ENCODE measurements around the gene KCNK3. TPM values are rescaled to one million over a fixed set of nuclear protein-coding genes. Genes with fewer than 3 reads are reported as not detected.
A peak's percentile ranks its signal among the peaks of the same experiment; 100 is the strongest.

The KCNK3 gene
- total and polyA plus RNA-seq, 2 of the 13 experiments (the other 11 are each of a cell fraction or from before 2014, with no cell fraction given) = not detected

DNA sequence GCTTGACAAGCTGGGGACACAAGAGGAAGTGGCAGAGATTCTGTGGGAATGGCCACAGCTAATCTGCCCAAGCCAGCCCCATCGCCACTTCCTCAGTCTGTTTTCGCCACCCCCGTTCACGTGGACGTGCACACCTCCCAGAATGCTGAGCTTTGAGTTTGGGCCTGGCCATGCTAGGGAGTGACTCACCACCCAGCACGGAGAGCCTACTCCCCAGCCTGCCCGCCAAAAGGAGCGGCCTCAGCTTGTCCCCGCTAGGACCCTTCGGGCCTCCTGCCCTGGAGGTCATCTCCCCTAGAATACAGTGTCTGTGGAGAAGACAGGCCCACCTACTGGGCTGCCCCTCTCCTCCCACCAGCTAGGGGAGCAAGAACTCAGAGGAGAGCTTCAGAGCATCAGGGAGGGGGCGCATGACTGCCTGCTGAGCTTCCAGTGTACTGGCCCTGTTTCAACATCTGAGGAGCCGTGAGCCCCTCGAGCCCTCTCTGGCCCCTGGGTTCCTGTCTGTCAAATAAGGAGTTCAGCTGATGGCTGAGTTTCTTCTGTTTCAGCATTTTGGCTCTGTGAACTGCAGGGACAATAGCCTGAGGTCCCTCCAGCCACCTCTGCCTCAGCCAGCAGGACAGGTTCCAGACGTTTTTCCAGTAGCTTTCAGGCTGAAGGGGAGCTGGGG is 76.7 kb downstream of the KCNK3 start:
- H2AFZ ChIP-seq (ENCODE audit: low read length) = no peak overlapping the region
- no TSS peak for BruUV-seq (replicated peaks)
- TF ChIP-seq BRD4 (CRISPR knock-in tag; IDR thresholded peaks at IDR 0.05) (no peak), AHR (CRISPR knock-in tag; IDR thresholded peaks at IDR 0.05) (peak; percentile 47; the same call in 1 of the 2 replicates), ZBTB42 (CRISPR knock-in tag; IDR thresholded peaks at IDR 0.05) (no peak), PTBP1 (IDR thresholded peaks at IDR 0.05; ENCODE audit: low read depth, low read length, poor library complexity, severe bottlenecking) (no peak), MTF1 (CRISPR knock-in tag; IDR thresholded peaks at IDR 0.05) (no peak), MATR3 (CRISPR knock-in tag; IDR thresholded peaks at IDR 0.05) (no peak), PRMT3 (CRISPR knock-in tag; IDR thresholded peaks at IDR 0.05; ENCODE audit: borderline replicate concordance, low read depth) (no peak), ZNF790 (CRISPR knock-in tag; IDR thresholded peaks at IDR 0.05; ENCODE audit: borderline replicate concordance) (no peak), ZNF768 (CRISPR knock-in tag; IDR thresholded peaks at IDR 0.05) (no peak), AGO1 (IDR thresholded peaks at IDR 0.05; ENCODE audit: low read depth, low read length, poor library complexity, severe bottlenecking) (peak; percentile 49), NCOR1 (IDR thresholded peaks at IDR 0.05; ENCODE audit: borderline replicate concordance, low read length) (no peak), ZMYM4 (CRISPR knock-in tag; IDR thresholded peaks at IDR 0.05) (no peak), ZNF562 (CRISPR knock-in tag; IDR thresholded peaks at IDR 0.05; ENCODE audit: borderline replicate concordance) (no peak), SNRNP70 (IDR thresholded peaks at IDR 0.05; ENCODE audit: low read depth, low read length) (no peak), MED1 (CRISPR knock-in tag; IDR thresholded peaks at IDR 0.05) (no peak), ZNF431 (CRISPR knock-in tag; IDR thresholded peaks at IDR 0.05; ENCODE audit: borderline replicate concordance, low read depth) (no peak)
- TF ChIP-seq, protein P1, sequence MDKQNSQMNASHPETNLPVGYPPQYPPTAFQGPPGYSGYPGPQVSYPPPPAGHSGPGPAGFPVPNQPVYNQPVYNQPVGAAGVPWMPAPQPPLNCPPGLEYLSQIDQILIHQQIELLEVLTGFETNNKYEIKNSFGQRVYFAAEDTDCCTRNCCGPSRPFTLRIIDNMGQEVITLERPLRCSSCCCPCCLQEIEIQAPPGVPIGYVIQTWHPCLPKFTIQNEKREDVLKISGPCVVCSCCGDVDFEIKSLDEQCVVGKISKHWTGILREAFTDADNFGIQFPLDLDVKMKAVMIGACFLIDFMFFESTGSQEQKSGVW (CRISPR knock-in tag; IDR thresholded peaks at IDR 0.05; ENCODE audit: borderline replicate concordance) = no peak
- TF ChIP-seq, protein P2, sequence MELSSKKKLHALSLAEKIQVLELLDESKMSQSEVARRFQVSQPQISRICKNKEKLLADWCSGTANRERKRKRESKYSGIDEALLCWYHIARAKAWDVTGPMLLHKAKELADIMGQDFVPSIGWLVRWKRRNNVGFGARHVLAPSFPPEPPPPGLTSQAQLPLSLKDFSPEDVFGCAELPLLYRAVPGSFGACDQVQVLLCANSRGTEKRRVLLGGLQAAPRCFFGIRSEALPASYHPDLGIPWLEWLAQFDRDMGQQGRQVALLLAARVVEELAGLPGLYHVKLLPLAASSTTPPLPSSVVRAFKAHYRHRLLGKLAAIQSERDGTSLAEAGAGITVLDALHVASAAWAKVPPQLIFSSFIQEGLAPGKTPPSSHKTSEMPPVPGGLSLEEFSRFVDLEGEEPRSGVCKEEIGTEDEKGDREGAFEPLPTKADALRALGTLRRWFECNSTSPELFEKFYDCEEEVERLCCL (CRISPR knock-in tag; IDR thresholded peaks at IDR 0.05; ENCODE audit: borderline replicate concordance) = no peak
- TF ChIP-seq, protein P3, sequence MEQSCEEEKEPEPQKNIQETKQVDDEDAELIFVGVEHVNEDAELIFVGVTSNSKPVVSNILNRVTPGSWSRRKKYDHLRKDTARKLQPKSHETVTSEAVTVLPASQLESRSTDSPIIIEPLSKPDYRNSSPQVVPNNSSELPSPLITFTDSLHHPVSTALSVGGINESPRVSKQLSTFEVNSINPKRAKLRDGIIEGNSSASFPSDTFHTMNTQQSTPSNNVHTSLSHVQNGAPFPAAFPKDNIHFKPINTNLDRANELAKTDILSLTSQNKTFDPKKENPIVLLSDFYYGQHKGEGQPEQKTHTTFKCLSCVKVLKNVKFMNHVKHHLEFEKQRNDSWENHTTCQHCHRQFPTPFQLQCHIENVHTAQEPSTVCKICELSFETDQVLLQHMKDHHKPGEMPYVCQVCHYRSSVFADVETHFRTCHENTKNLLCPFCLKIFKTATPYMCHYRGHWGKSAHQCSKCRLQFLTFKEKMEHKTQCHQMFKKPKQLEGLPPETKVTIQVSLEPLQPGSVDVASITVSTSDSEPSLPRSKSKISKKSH (CRISPR knock-in tag; IDR thresholded peaks at IDR 0.05; ENCODE audit: borderline replicate concordance) = no peak
- TF ChIP-seq, protein P4, sequence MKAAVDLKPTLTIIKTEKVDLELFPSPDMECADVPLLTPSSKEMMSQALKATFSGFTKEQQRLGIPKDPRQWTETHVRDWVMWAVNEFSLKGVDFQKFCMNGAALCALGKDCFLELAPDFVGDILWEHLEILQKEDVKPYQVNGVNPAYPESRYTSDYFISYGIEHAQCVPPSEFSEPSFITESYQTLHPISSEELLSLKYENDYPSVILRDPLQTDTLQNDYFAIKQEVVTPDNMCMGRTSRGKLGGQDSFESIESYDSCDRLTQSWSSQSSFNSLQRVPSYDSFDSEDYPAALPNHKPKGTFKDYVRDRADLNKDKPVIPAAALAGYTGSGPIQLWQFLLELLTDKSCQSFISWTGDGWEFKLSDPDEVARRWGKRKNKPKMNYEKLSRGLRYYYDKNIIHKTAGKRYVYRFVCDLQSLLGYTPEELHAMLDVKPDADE (CRISPR knock-in tag; IDR thresholded peaks at IDR 0.05) = no peak

More for the DNA sequence above, 76.7 kb downstream of the KCNK3 start:
- in situ Hi-C loops (cut with HindIII; ENCODE audit: extremely low pct_ligation_motif_present, low pct_unique_long_range_greater_than_20kb) = no loop called here
- no peak overlapping the region for H3K27ac ChIP-seq (ENCODE audit: extremely low read length, insufficient read depth, low read length)
- ATAC-seq (no peak), FAIRE-seq (no peak), DNase-seq (ENCODE audit: low spot score) (no peak)
- H3K9me3 ChIP-seq (ENCODE audit: low read length) = no peaks in the 10 kb centered on the region
- intact Hi-C loops (cut with micrococcal nuclease; ENCODE audit: unreplicated experiment) = no loop called here
- H3K79me2 ChIP-seq (ENCODE audit: insufficient read depth, low read length) = peaks cover 28% of the 10 kb centered on the region
- H3K36me3 ChIP-seq (replicated peaks in 1 of 2; ENCODE audit: control insufficient read depth in 1 of 2, insufficient read depth in 2 of 2, low read length in 2 of 2) = peaks cover 1 to 5% of the 10 kb centered on the region in 2 experiments; a peak in 2 of 5 replicates
- no peak overlapping the region for H3K4me2 ChIP-seq (ENCODE audit: low read depth, low read length)
- peaks cover 43% of the 10 kb centered on the region for H3K4me1 ChIP-seq (ENCODE audit: insufficient read depth, low read length)
- CTCF ChIA-PET (ENCODE audit: low intra/inter-chr PET ratio, low total read pairs) = no interaction called here
- no peaks in the 10 kb centered on the region; a peak in 1 of 5 replicates for H3K27me3 ChIP-seq (ENCODE audit: control insufficient read depth in 1 of 2, insufficient read depth in 2 of 2, low read length in 2 of 2)
- WGBS (ENCODE audit: low lambda C conversion rate) = 91% methylated on average over 13 of the region's 14 CpGs
- no peak overlapping the region for H3K9ac ChIP-seq (ENCODE audit: insufficient read depth, low read depth, low read length)
- H4K20me1 ChIP-seq (ENCODE audit: insufficient read depth, low read length) = peaks cover 3% of the 10 kb centered on the region; the same call in 1 of the 2 replicates
- POLR2A ChIA-PET = no interaction called here
- H3K4me3 ChIP-seq (replicated peaks in 1 of 3; ENCODE audit: insufficient read depth in 1 of 3, low read depth in 2 of 3, low read length in 3 of 3) = no peak overlapping the region

Data from HepG2 (cell line).